Kidney glomerular epithelial cell (primary cell): ENCODE data around the gene PPP1R2C.

Source experiments
- DNase-seq: peaks from one replicate; lab custom pipeline; 2025; lab: John Stamatoyannopoulos, UW

PPP1R2C gene

GRCh38 chrX:42778096-42778495 is at the start of gene PPP1R2C:
Gene PPP1R2C (minus strand): TSS chrX:42778163. CDS start chrX:42778079, 84 bp downstream.
- DNase-seq, result no peak

DNA sequence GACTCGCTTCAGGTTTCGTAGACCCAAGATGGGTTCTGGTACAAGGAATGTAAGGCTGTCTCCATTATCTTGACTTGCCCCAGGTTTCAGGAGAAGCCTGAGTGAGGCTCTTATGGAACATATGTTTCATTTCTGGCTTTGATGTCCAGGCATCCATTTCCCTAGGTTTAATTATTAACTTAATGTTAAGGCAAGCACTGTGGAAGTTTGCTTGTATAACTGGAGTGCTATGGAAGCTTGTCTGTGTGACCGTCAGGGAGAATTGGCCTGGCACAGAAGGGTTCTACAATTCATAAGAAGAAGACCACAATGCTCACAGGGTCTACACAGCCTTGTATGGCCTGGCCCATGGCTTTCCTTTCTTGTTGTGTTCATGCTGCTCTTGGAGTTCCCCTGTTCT is 47.2 kb upstream of the PPP1R2C start:
- DNase-seq, result no peak

DNA sequence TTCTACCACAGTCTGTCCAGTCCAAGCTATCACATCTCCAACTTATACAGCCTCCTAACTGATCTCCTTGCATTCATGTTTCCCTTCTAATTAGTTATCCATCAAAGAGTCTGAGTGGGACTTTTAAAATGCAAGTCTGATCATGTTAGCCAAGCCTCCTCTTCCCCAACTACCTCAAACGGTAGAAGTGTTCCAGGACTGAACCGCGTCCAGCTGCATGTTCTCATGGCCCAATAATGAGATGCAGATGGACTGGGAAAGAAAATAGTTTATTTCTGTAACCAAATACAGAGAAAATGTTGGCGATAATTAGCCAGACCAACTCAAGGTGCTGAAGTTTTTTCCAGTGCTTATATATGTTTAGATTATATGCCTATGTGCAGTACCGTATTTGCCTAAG is 46.6 kb upstream of the PPP1R2C start:
- no peak for DNase-seq

GRCh38 chrX:42823443-42823842 is 45.5 kb upstream of the PPP1R2C start:
- DNase-seq, result no peak

- DNase-seq, result no peak
Measured at GRCh38 chrX:42821803-42822443, 44.0 kb upstream of the PPP1R2C start.

DNA sequence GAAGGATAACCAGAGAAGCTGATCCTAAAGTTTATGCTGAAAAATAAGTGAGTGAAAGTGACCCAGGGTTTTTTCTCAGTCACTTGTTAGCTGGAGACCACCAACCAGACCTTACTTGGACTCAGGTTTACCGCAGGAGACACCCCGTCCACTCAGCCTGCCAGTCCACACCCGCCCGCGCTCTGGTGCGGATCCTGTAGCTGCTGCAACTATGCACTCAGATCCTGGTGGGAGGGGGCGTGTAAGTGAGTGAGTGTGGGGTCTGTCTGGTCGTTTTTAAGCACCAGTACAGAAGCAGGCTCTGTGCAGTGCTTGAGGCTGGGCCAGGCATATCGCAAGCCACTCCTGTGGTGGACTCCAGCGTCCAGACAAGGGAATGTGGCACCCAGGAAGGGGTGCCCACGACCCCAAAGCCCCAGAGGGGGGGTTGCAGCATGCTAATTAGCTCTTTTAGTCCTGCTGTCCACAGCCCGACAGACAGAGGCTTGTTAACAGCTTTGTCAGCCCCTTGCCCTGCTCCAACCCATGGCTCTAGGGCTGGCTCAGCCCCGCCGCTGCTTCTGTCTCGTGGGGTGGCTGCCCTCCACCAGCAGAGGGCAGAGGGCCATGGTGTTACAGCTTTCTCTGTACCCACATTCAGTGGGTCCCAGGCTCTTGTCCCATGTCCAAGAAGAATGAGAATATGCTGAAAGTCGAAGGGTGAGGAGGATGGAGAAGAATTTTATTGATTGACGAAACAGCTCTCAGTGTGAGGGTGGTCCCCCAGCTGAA is 40.4 kb upstream of the PPP1R2C start:
- no peak for DNase-seq

DNA sequence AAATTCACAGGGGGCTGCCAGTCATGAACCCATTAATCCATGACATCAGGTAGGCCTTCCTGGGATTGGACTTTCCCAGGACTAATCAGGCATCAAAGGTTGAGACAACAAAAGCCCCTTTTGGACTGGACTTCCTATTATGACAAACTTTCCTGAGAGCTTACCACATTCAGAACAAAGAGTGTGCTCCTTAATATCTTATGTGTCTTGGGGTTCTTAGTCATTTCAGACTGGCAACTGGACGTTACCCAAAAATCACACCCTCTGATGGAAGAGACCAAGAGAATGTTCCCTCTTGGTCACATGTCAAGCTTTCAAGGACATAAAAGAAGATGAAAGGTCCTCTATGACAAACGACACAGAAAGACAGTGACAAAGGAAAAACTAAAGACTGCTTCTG is 31.6 kb upstream of the PPP1R2C start:
- no peak for DNase-seq

- DNase-seq, result no peak
Measured at GRCh38 chrX:42807393-42807792, 29.4 kb upstream of the PPP1R2C start.

- DNase-seq, result peak; percentile 6
Measured at GRCh38 chrX:42804524-42804923, 26.6 kb upstream of the PPP1R2C start.

DNA sequence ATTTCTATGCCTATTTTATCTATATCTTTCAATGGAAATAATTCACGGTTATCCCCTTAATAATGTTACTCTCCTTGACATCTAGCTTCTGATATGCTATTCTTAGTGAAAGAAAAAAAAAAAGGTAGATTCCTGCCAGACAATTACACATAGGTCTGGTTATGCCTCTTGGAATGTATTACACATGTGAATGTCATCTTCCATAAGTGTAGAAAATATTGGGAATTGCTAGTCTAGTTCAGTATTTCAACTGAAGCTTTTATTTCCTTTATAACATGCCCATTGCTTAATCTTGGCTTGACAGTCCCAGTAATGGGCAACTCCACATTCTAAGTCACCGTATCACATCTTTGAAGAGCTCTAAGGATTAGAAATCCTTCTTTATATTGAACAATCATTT is 25.4 kb upstream of the PPP1R2C start:
- peak; percentile 26 for DNase-seq

DNA sequence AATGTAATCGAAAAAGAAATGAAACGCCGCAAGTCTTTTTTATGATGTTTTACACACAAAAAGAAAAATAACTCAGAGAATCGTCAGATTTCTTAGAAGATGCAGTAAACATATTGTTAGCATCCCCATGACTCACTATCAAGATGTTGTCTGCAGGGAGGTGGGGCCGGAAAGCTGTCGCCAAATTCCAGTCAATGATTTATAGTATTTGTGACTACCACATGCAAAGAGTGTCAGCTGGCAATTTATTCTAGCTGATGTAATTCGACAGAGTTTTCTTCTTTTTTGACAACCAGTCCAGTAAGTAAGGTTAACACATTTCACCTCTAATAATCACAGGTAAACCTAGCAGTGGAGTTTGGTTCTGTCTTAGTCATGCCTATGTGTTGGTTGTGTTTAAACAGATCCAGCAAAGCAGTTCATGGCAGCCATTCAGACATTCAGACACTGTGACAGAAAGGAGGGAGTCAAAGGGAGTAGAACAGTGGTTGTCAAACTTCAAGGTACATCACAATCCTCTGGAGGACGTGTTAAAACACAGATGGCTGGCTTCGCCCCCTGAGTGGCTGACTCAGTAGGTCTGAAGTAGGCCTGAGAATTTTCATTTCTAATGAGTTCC is 19.8 kb upstream of the PPP1R2C start:
- DNase-seq, result no peak

- DNase-seq, result peak; percentile 3
Measured at GRCh38 chrX:42783451-42783850, 5.5 kb upstream of the PPP1R2C start.

DNA sequence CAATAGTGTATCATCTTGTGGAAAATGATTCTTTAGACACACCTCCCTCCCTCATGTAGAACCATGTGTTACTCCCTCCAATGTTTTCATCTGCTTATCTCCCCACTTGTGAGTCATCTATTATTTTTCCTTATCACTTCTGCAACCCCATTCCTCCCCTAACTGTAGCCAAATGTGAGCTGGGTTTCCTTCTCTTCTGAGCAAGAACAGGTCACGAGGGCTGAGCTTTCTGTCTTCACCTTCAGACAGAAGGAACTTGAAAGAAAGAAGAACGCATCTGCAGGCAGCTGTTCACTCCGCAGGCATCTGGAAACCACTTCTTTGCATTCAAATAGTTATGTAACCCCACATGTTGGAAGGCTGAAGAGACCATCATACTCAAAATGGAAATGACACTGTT is 1.8 kb downstream of the PPP1R2C start:
- DNase-seq, result no peak

DNA sequence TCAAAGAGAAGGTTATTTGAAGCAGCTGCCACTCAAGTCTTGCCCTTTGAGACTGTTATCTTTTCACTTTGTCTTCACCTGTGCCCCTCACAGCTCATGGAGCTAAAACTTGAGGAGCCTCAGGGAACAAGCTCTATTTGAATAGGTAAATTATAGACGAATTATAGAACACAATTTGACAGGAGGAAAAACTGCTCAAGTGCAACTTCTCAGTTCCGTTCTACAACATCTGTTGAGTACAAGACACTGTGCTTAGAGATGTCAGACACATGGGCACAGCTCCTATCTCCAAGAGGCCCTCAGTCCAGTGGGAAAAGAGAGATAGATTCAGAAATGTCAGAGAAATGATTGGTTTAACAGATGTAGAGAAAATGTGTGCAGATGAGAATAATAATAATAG is 5.1 kb downstream of the PPP1R2C start:
- DNase-seq, result no peak

- no peak for DNase-seq
Measured at GRCh38 chrX:42771506-42772335, 6.2 kb downstream of the PPP1R2C start.

DNA sequence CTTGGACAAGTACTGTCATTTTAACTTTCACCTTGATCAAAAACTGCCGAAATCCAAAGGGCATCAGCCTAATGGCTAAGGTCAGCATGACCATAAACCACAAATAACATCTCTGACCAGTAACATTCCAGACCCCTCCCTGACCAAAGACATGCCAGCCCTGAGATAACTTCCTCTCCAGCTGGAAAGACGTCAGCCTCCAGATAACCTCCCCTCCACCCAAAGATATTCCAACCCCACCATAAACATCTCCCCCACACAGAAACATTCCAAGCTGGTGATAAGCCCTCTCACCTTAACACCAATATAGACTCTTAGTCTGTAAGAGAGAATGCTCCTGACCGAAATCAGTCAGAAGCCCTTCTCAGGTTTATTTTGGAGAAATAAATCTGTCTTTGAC is 7.4 kb downstream of the PPP1R2C start:
- DNase-seq, result no peak

DNA sequence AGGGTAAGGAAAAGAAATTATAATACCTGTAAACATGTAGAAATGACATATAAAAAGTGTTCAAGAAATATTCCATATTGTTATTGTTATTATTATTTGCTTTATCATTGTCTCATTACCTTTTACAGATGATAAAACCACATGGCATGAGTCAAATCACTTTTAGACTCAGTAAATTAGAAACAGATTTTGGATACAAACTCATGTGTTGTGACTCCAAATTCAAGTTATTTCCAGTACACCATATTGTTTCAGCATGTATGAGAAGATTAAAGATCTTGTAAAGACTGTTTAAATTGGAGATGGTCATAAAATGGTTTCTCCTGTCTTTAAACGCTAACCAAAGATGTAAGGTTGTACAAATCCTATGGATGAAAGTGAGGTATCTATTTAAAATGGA is 18.1 kb downstream of the PPP1R2C start:
- no peak for DNase-seq

GRCh38 chrX:42755815-42756214 is 22.1 kb downstream of the PPP1R2C start:
- peak; percentile 46 for DNase-seq

DNA sequence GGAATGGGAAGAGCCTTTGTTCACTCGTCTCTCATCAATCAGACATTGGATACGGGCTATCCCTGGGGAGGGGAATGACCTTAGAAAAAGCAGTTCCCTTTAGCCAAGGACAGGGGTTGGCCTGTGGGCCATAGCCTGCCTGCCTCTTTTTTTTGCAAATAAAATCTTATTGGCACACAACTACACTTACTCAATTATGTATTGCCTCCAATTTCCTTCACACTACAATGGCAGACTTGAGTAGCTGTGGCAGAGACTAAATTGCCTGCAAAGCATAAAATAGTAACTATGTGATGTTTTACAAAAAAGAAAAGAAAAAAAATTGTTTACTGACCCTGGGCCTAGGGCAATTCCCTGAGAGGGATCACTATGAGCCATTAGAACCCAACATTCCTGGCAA is 23.4 kb downstream of the PPP1R2C start:
- DNase-seq, result no peak

- DNase-seq, result no peak
Measured at GRCh38 chrX:42754115-42754514, 23.8 kb downstream of the PPP1R2C start.

GRCh38 chrX:42752730-42753129 is 25.2 kb downstream of the PPP1R2C start:
- no peak for DNase-seq

DNA sequence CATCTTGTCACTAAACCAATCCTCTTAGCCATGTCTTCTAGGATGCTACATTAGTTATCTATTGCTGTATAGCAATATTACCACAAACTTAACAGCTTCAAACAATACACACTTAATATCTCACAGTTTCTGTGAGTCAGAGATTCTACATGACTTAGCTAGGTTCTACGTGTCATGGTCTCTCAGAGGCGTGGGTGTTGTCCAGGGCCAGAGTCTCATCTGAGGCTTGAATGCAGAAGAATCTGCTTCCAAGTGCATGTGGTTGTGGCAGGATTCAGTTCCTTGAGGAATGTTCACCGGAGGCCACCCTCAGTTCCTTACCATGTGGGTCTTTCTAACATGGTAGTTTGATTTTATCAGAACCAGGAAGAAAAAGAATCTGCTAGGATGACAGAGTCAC is 26.4 kb downstream of the PPP1R2C start:
- no peak for DNase-seq
